Gastrocnemius medialis (tissue), 4 donors: ENCODE measurements around the gene ELK3.

Experiments used
- POLR2A ChIP-seq, 2 donors: fragments of 450-650 bp; IDR thresholded peaks; one replicate each; pipeline ENCODE4 v1.6.1; 2017; ENCODE audit warnings: antibody characterized with exemption in 2 of 2, mild to moderate bottlenecking in 2 of 2, moderate library complexity in 2 of 2
- TF ChIP-seq, protein P1 (sequence below), 5 experiments: fragments of 450-650 bp in 3 of 5; fragments of 200-600 bp in 2 of 5; sonication (generic) in 2 of 5; IDR thresholded peaks in 4 of 5; conservative IDR thresholded peaks in 1 of 5; 1 replicate in 4 of 5; 2 replicates in 1 of 5; pipeline ENCODE4 v1.5.1; 2016 to 2019; ENCODE audit warnings: antibody characterized with exemption in 5 of 5, mild to moderate bottlenecking in 3 of 5, moderate library complexity in 3 of 5

DNA sequence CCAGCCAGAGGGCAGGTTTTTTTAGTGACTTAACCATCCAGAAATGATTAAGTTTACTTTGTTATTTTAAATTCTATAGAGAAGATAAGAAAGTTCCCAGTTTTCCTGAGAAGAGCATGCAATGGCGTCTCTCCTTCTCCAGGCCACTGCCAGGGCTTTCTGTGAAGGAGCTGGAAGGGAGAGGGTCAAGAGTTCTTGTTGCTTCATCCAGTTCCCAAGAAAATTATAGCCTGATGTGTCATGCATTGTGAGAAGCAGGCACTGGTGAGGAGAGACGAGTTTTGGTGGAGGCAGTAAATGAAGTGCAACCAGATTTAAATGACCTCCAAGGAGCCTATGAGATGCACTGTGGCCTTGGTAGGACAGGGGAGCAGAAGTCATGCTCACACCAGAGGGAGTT, 14.2 kb downstream of the ELK3 start:
- TF ChIP-seq, protein P1, sequence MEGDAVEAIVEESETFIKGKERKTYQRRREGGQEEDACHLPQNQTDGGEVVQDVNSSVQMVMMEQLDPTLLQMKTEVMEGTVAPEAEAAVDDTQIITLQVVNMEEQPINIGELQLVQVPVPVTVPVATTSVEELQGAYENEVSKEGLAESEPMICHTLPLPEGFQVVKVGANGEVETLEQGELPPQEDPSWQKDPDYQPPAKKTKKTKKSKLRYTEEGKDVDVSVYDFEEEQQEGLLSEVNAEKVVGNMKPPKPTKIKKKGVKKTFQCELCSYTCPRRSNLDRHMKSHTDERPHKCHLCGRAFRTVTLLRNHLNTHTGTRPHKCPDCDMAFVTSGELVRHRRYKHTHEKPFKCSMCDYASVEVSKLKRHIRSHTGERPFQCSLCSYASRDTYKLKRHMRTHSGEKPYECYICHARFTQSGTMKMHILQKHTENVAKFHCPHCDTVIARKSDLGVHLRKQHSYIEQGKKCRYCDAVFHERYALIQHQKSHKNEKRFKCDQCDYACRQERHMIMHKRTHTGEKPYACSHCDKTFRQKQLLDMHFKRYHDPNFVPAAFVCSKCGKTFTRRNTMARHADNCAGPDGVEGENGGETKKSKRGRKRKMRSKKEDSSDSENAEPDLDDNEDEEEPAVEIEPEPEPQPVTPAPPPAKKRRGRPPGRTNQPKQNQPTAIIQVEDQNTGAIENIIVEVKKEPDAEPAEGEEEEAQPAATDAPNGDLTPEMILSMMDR (IDR thresholded peaks at IDR 0.05 in 4 of 5, conservative IDR thresholded peaks at IDR 0.05 in 1 of 5): no peak
- TF ChIP-seq POLR2A (IDR thresholded peaks at IDR 0.05): no peak
